Neural progenitor cell (in vitro differentiated cells): ENCODE measurements around the gene SLC39A7.

Experiments used
- CTCF ChIP-seq: fragments of 200-600 bp; sonication (generic); IDR thresholded peaks from 2 replicates; pipeline ENCODE4 v1.5.1; 2017; ENCODE audit warnings: antibody characterized with exemption, mild to moderate bottlenecking
- EZH2 ChIP-seq: fragments of 200-600 bp; sonication (generic); IDR thresholded peaks from 2 replicates; pipeline ENCODE4 v1.6.1; 2017; ENCODE audit warnings: antibody characterized with exemption, mild to moderate bottlenecking, moderate library complexity
- EZH2phosphoT487 ChIP-seq: fragments of 200-600 bp; sonication (generic); IDR thresholded peaks from 2 replicates; pipeline ENCODE4 v1.6.1; 2017; ENCODE audit warnings: antibody characterized with exemption

GRCh38 chr6:33192105-33192646 is 8.5 kb upstream of the SLC39A7 start, which contains the start of gene COL11A2:
- TF ChIP-seq CTCF = no peak
- no peak for TF ChIP-seq EZH2
- TF ChIP-seq EZH2phosphoT487 = peak; percentile 65
